Endodermal cell (in vitro differentiated cells): Measurements from ENCODE around the gene WSB1. TPM values are rescaled to one million over a fixed set of nuclear protein-coding genes. Genes with fewer than 3 reads are reported as not detected.

Experiments
- DNase-seq: peaks from one replicate; pipeline ENCODE4 v3.0.0-alpha.2; 2017
- H3K27ac ChIP-seq: 2 replicates; pipeline ENCODE4 v1.5.1; 2013; ENCODE audit warnings: mild to moderate bottlenecking, low read depth, low read length, moderate library complexity
- H3K27me3 ChIP-seq: 2 replicates; pipeline ENCODE4 v1.6.1; 2013; ENCODE audit warnings: mild to moderate bottlenecking, low read length, moderate library complexity; ENCODE audit not compliant: insufficient read depth, control insufficient read depth, poor library complexity, severe bottlenecking
- H3K36me3 ChIP-seq: 2 replicates; pipeline ENCODE4 v1.7.0; 2013; ENCODE audit warnings: mild to moderate bottlenecking, low read length, moderate library complexity; ENCODE audit not compliant: control insufficient read depth, insufficient read depth
- H3K4me1 ChIP-seq: one replicate; pipeline ENCODE4 v1.7.0; 2013; ENCODE audit warnings: low read length; ENCODE audit not compliant: control insufficient read depth, insufficient read depth
- H3K4me3 ChIP-seq: 2 replicates; pipeline ENCODE4 v1.5.1; 2013; ENCODE audit warnings: mild to moderate bottlenecking, low read length, moderate library complexity
- H3K9ac ChIP-seq: 2 replicates; pipeline ENCODE4 v1.6.1; 2013; ENCODE audit warnings: mild to moderate bottlenecking, low read length, moderate library complexity; ENCODE audit not compliant: poor library complexity, severe bottlenecking; ENCODE audit errors: extremely low read depth
- H3K9me3 ChIP-seq: 2 replicates; pipeline ENCODE4 v1.6.1; 2013; ENCODE audit warnings: mild to moderate bottlenecking, low read length, moderate library complexity; ENCODE audit not compliant: control insufficient read depth
- H3K27ac Mint-ChIP-seq: 2 replicates; pipeline ENCODE4 v1.8.0; 2020; ENCODE audit warnings: mixed read lengths
- H3K27me3 Mint-ChIP-seq: 2 replicates; pipeline ENCODE4 v1.8.0; 2021; ENCODE audit warnings: mild to moderate bottlenecking, mixed read lengths; ENCODE audit not compliant: insufficient read depth
- H3K36me3 Mint-ChIP-seq: 2 replicates; pipeline ENCODE4 v1.8.0; 2020; ENCODE audit warnings: low read depth, mixed read lengths
- H3K4me1 Mint-ChIP-seq: 2 replicates; pipeline ENCODE4 v1.8.0; 2020; ENCODE audit warnings: mixed read lengths
- H3K4me3 Mint-ChIP-seq: 2 replicates; pipeline ENCODE4 v1.8.0; 2020; ENCODE audit warnings: mild to moderate bottlenecking, moderate library complexity, mixed read lengths
- H3K9me3 Mint-ChIP-seq: 2 replicates; pipeline ENCODE4 v1.8.0; 2020; ENCODE audit warnings: mild to moderate bottlenecking, mixed read lengths
- WGBS, 2 experiments: methylation state at CpG; one replicate each; pipeline versions ENCODE4 v1.1.5 to v1.1.7; 2013; ENCODE audit warnings: missing lambda C conversion rate in 2 of 2, mixed read lengths in 1 of 2; ENCODE audit not compliant: insufficient coverage in 1 of 2, insufficient read length in 1 of 2; 5-methylcytosine and 5-hydroxymethylcytosine counted together
- total RNA-seq, 2 donors: library from RNA; stranded (reverse); fragmentation: NEBNext Ultra II Directional in 1 of 2; extraction: Animal tissue kit (Norgen Biotek cat#: 25700) in 1 of 2; gene quantifications; 2 replicates in 1 of 2; 3 replicates in 1 of 2; pipeline ENCODE4 v1.2.1, GENCODE V29; 2021
- TF ChIP-seq, protein P1 (sequence below): fragments of 200-600 bp; sonication (generic); conservative IDR thresholded peaks from 2 replicates; pipeline ENCODE4 v1.5.0; 2021; ENCODE audit warnings: antibody characterized with exemption, mild to moderate bottlenecking

The WSB1 gene
- total RNA-seq, 2 donors from 2014 or later = 236 to 270 TPM

DNA sequence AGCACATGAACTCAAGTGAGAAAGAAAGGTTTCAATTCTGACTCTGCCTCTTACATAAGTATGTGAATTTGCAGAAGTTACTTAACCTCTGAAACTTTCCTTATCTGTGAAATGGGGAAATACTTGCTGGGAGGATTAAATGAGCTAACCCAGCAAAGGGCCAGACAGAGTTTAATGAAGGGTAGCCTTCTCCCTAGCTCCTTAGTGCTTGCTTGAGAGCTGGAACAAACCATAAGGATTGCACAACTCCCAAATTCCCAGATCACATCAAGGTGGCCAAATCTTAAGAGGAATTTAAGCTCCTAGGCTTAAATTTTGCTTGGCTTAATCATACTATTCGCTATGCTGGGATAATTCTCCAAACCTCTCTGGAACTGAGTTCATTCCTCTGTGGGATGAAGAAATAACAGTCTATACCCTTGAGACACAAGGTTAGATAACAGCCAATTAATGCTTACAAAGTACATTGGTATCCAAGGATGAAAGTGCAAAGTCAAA, 11.8 kb upstream of the WSB1 start:
- no peaks in the 10 kb centered on the region for H3K9me3 Mint-ChIP-seq
- 97 to 100% methylated on average over 1 of the region's 1 CpG for WGBS, 2 experiments
- H3K27me3 ChIP-seq = no peaks in the 10 kb centered on the region
- H3K4me1 ChIP-seq = peaks cover 3% of the 10 kb centered on the region
- H3K27me3 Mint-ChIP-seq = no peaks in the 10 kb centered on the region
- TF ChIP-seq, protein P1, sequence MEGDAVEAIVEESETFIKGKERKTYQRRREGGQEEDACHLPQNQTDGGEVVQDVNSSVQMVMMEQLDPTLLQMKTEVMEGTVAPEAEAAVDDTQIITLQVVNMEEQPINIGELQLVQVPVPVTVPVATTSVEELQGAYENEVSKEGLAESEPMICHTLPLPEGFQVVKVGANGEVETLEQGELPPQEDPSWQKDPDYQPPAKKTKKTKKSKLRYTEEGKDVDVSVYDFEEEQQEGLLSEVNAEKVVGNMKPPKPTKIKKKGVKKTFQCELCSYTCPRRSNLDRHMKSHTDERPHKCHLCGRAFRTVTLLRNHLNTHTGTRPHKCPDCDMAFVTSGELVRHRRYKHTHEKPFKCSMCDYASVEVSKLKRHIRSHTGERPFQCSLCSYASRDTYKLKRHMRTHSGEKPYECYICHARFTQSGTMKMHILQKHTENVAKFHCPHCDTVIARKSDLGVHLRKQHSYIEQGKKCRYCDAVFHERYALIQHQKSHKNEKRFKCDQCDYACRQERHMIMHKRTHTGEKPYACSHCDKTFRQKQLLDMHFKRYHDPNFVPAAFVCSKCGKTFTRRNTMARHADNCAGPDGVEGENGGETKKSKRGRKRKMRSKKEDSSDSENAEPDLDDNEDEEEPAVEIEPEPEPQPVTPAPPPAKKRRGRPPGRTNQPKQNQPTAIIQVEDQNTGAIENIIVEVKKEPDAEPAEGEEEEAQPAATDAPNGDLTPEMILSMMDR = no peak
- peaks cover 21% of the 10 kb centered on the region for H3K4me1 Mint-ChIP-seq
- H3K4me3 Mint-ChIP-seq = no peak overlapping the region
- no peaks in the 10 kb centered on the region for H3K36me3 ChIP-seq
- H3K36me3 Mint-ChIP-seq = no peaks in the 10 kb centered on the region
- no peak overlapping the region for H3K9ac ChIP-seq
- no peak overlapping the region for H3K27ac Mint-ChIP-seq
- no peak for DNase-seq
- no peak overlapping the region for H3K4me3 ChIP-seq
- H3K27ac ChIP-seq = no peak overlapping the region
- no peaks in the 10 kb centered on the region for H3K9me3 ChIP-seq

DNA sequence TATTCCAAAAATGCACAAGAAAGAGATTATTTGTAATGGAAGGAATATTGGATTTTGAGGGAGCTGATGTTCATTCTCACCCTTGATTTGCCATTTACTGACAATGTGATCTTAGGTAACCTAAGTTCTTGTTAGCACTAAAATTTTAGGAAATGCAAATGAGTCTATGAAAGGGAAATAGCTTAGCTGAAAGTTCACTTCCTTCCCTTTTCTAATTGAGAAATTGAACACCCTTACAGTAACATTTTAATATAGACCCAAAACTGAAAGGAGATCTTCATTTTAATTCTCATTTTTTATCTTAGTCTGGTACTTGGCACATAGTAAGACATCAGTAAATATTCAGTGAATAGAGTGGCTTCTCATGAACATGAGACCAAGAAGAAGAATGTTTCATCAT, 10.9 kb upstream of the WSB1 start:
- Mint-ChIP-seq H3K9me3 (no peaks in the 10 kb centered on the region), H3K4me3 (no peak overlapping the region)

DNA sequence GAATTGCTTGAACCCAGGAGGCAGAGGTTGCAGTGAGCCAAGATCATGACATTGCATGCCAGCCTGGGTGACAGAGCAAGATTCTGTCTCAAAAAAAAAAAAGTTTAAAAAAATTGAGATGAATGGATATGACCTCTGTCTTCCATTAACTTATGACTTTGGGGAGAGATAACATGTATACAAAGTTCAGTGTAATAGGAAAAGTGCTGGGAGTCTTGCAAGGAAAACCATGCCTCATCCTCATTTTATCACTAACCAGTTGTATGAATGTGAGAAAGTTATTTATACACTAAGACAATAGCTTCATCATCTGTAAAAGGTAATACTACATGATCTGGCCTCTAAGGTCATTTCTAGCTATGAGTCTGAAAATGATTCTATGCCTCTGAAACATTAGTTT, 10.2 kb upstream of the WSB1 start:
- H3K4me1 Mint-ChIP-seq = peaks cover 18% of the 10 kb centered on the region
- TF ChIP-seq, protein P1 = no peak
- no peak overlapping the region for H3K27ac Mint-ChIP-seq
- Histone ChIP-seq H3K4me3 (no peak overlapping the region), H3K4me1 (peaks cover 3% of the 10 kb centered on the region), H3K36me3 (no peaks in the 10 kb centered on the region), H3K9ac (no peak overlapping the region), H3K9me3 (no peaks in the 10 kb centered on the region), H3K27ac (no peak overlapping the region), H3K27me3 (no peaks in the 10 kb centered on the region)
- no peak overlapping the region for H3K4me3 Mint-ChIP-seq
- no peaks in the 10 kb centered on the region for H3K9me3 Mint-ChIP-seq
- H3K36me3 Mint-ChIP-seq = no peaks in the 10 kb centered on the region
- DNase-seq = no peak
- no peaks in the 10 kb centered on the region for H3K27me3 Mint-ChIP-seq

More for the DNA sequence above, 10.9 kb upstream of the WSB1 start:
- TF ChIP-seq, protein P1 = no peak
- H3K27me3 Mint-ChIP-seq = no peaks in the 10 kb centered on the region
- Histone ChIP-seq H3K9me3 (no peaks in the 10 kb centered on the region), H3K9ac (no peak overlapping the region), H3K36me3 (no peaks in the 10 kb centered on the region), H3K4me1 (peaks cover 3% of the 10 kb centered on the region), H3K4me3 (no peak overlapping the region), H3K27me3 (no peaks in the 10 kb centered on the region), H3K27ac (no peak overlapping the region)
- no peak for DNase-seq
- H3K36me3 Mint-ChIP-seq = no peaks in the 10 kb centered on the region
- H3K27ac Mint-ChIP-seq = no peak overlapping the region
- H3K4me1 Mint-ChIP-seq = peaks cover 18% of the 10 kb centered on the region
